Stomach (tissue), 4 donors: ENCODE measurements around the gene DOK6.

Experiments used
- CTCF ChIP-seq, 7 experiments: fragments of 450-650 bp in 4 of 7; fragments of 200-600 bp in 3 of 7; sonication (generic) in 3 of 7; IDR thresholded peaks; one replicate each; pipeline ENCODE4 v1.5.1; 2016 to 2019; ENCODE audit warnings: antibody characterized with exemption in 7 of 7, control low read depth in 2 of 7, mild to moderate bottlenecking in 1 of 7
- EP300 ChIP-seq: sonication (generic); formaldehyde crosslinking; IDR thresholded peaks from one replicate; pipeline ENCODE4 v1.6.1; 2017; ENCODE audit warnings: antibody characterized with exemption
- POLR2A ChIP-seq, 4 donors: fragments of 450-650 bp; IDR thresholded peaks; one replicate each; pipeline ENCODE4 v1.6.1; 2016; ENCODE audit warnings: antibody characterized with exemption in 4 of 4, control low read depth in 2 of 4, mild to moderate bottlenecking in 1 of 4, moderate library complexity in 1 of 4
- POLR2AphosphoS5 ChIP-seq, 3 donors: sonication (generic); formaldehyde crosslinking; IDR thresholded peaks; one replicate each; pipeline ENCODE4 v1.6.1; 2016; ENCODE audit warnings: antibody characterized with exemption in 3 of 3

DNA sequence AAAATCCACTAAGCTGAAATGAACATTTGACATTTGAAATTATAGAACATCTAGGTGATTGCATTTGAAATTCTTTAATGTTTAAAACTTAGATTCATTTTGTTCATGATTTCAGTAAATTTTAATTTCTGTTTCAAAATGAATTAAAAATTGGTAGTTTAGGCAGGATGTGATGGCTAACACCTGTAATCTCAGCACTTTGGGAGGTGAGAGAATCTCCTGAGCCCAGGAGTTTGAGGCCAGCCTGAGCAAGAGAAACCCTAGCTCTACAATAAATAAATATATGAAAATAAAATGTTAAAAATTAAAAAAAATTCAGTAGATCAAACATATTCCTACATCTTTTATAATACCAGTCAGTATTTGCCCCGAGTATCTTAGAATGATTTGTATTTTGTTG lies 330.0 kb downstream of the DOK6 start:
- TF ChIP-seq CTCF (IDR thresholded peaks at IDR 0.05) (no peak), POLR2A (IDR thresholded peaks at IDR 0.05) (no peak), POLR2AphosphoS5 (IDR thresholded peaks at IDR 0.05) (no peak), EP300 (no peak)
